HepG2 (cell line): ENCODE data around the gene CTU2. TPM values are rescaled to one million over a fixed set of nuclear protein-coding genes. Genes with fewer than 3 reads are reported as not detected.

Experiments
- DMAP1 ChIP-seq: IDR thresholded peaks from 2 replicates; pipeline ENCODE4 v1.6.1; 2016
- DPF2 ChIP-seq: sonication (generic); formaldehyde crosslinking; IDR thresholded peaks from 2 replicates; pipeline ENCODE4 v1.4.0; 2020; ENCODE audit warnings: mild to moderate bottlenecking, low read depth, missing genetic modification reagents, borderline replicate concordance
- ESRRA ChIP-seq: sonication (generic); formaldehyde crosslinking; IDR thresholded peaks from 2 replicates; pipeline ENCODE4 v1.5.1; 2020; ENCODE audit warnings: mild to moderate bottlenecking, low read depth, missing genetic modification reagents
- FOXK2 ChIP-seq: fragments of 450-650 bp; IDR thresholded peaks from 2 replicates; pipeline ENCODE4 v1.6.1; 2016
- FOXO1 ChIP-seq: sonication (generic); formaldehyde crosslinking; IDR thresholded peaks from 2 replicates; pipeline ENCODE4 v1.4.0; 2020; ENCODE audit warnings: missing genetic modification reagents
- MXD1 ChIP-seq: sonication (generic); formaldehyde crosslinking; IDR thresholded peaks from 2 replicates; pipeline ENCODE4 v1.4.0; 2020; ENCODE audit warnings: mild to moderate bottlenecking, missing genetic modification reagents
- MZF1 ChIP-seq: sonication (generic); formaldehyde crosslinking; IDR thresholded peaks from 2 replicates; pipeline ENCODE4 v1.8.1; 2023; ENCODE audit warnings: mild to moderate bottlenecking, missing genetic modification reagents, borderline replicate concordance
- PHF20 ChIP-seq: sonication (generic); formaldehyde crosslinking; IDR thresholded peaks from 2 replicates; pipeline ENCODE4 v1.5.0; 2020; ENCODE audit warnings: mild to moderate bottlenecking, missing genetic modification reagents
- RCOR2 ChIP-seq: IDR thresholded peaks from 2 replicates; pipeline ENCODE4 v1.6.1; 2016; ENCODE audit warnings: missing biosample characterization, missing genetic modification reagents
- SALL2 ChIP-seq: sonication (generic); formaldehyde crosslinking; IDR thresholded peaks from 2 replicates; pipeline ENCODE4 v1.8.1; 2023; ENCODE audit warnings: mild to moderate bottlenecking, missing genetic modification reagents, inconsistent platforms
- SIX1 ChIP-seq: sonication (generic); formaldehyde crosslinking; IDR thresholded peaks from 2 replicates; pipeline ENCODE4 v1.4.0; 2020; ENCODE audit warnings: missing genetic modification reagents, borderline replicate concordance
- WIZ ChIP-seq: sonication (generic); formaldehyde crosslinking; IDR thresholded peaks from 2 replicates; pipeline ENCODE4 v1.5.1; 2020; ENCODE audit warnings: mild to moderate bottlenecking, missing genetic modification reagents
- ZNF10 ChIP-seq: sonication (generic); formaldehyde crosslinking; IDR thresholded peaks from 2 replicates; pipeline ENCODE4 v1.4.0; 2020; ENCODE audit warnings: mild to moderate bottlenecking, low read depth, missing genetic modification reagents, borderline replicate concordance
- ZNF205 ChIP-seq: IDR thresholded peaks from 2 replicates; pipeline ENCODE4 v1.6.1; 2018; ENCODE audit warnings: missing biosample characterization, missing genetic modification reagents
- ZNF558 ChIP-seq: sonication (generic); formaldehyde crosslinking; IDR thresholded peaks from 2 replicates; pipeline ENCODE4 v1.9.0; 2022; ENCODE audit warnings: mild to moderate bottlenecking, missing genetic modification reagents, borderline replicate concordance
- ZNF576 ChIP-seq: sonication (generic); formaldehyde crosslinking; IDR thresholded peaks from 2 replicates; pipeline ENCODE4 v1.4.0; 2020; ENCODE audit warnings: mild to moderate bottlenecking, missing genetic modification reagents
- polyA plus RNA-seq, 8 experiments: library from polyadenylated mRNA; depleted of rRNA in 3 of 8; stranded (reverse) in 7 of 8; unstranded in 1 of 8; fragments of >200 nt; fragmentation: Illumina TruSeq in 4 of 8; extraction: Trizol in 4 of 8; gene quantifications; 2 replicates each; pipeline versions ENCODE4 v1.2.1 to v1.2.3, GENCODE V29; 2011 to 2016; ENCODE audit warnings: low read depth in 4 of 8, missing spikeins in 1 of 8, mixed read lengths in 1 of 8; ENCODE audit not compliant: insufficient read depth in 1 of 8
- total RNA-seq, 5 experiments: library from RNA; depleted of rRNA; stranded (reverse); fragments of >200 nt; fragmentation: Illumina TruSeq; extraction: Trizol; gene quantifications; 2 replicates each; pipeline ENCODE4 v1.2.3, GENCODE V29; 2016; ENCODE audit warnings: low read depth in 1 of 5
- TF ChIP-seq, protein P1 (sequence below): sonication (generic); formaldehyde crosslinking; conservative IDR thresholded peaks from 2 replicates; pipeline ENCODE4 v1.8.0; 2022; ENCODE audit warnings: missing genetic modification reagents
- TF ChIP-seq, protein P2 (sequence below): sonication (generic); formaldehyde crosslinking; IDR thresholded peaks from 2 replicates; pipeline ENCODE4 v1.4.0; 2020; ENCODE audit warnings: mild to moderate bottlenecking, missing genetic modification reagents
- TF ChIP-seq, protein P3 (sequence below): IDR thresholded peaks from 2 replicates; pipeline ENCODE4 v1.4.0; 2020; ENCODE audit warnings: mild to moderate bottlenecking, missing genetic modification reagents
- TF ChIP-seq, protein P4 (sequence below): sonication (generic); formaldehyde crosslinking; conservative IDR thresholded peaks from 2 replicates; pipeline ENCODE4 v1.4.0; 2020; ENCODE audit warnings: missing genetic modification reagents
- TF ChIP-seq, protein P5 (sequence below): sonication (generic); formaldehyde crosslinking; IDR thresholded peaks from 2 replicates; pipeline ENCODE4 v1.8.1; 2023; ENCODE audit warnings: missing genetic modification reagents, mild to moderate bottlenecking, borderline replicate concordance

The CTU2 gene
- total and polyA plus RNA-seq, 2 of the 13 experiments (the other 11 are each of a cell fraction or from before 2014, with no cell fraction given), result 13.3 to 21.9 TPM

GRCh38 chr16:88759976-88760350 lies 53.7 kb downstream of the CTU2 start (continued):
- TF ChIP-seq ZNF576 (CRISPR knock-in tag), result 0 out of 2 replicates have a peak, but pooled peaks have one; percentile 44
- TF ChIP-seq ESRRA (CRISPR knock-in tag), result 0 out of 2 replicates have a peak, but pooled peaks have one; percentile 20
- no peak for TF ChIP-seq RCOR2
- TF ChIP-seq, protein P1, sequence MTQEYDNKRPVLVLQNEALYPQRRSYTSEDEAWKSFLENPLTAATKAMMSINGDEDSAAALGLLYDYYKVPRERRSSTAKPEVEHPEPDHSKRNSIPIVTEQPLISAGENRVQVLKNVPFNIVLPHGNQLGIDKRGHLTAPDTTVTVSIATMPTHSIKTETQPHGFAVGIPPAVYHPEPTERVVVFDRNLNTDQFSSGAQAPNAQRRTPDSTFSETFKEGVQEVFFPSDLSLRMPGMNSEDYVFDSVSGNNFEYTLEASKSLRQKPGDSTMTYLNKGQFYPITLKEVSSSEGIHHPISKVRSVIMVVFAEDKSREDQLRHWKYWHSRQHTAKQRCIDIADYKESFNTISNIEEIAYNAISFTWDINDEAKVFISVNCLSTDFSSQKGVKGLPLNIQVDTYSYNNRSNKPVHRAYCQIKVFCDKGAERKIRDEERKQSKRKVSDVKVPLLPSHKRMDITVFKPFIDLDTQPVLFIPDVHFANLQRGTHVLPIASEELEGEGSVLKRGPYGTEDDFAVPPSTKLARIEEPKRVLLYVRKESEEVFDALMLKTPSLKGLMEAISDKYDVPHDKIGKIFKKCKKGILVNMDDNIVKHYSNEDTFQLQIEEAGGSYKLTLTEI (CRISPR knock-in tag), result no peak
- TF ChIP-seq MZF1 (CRISPR knock-in tag), result no peak
- no peak for TF ChIP-seq FOXK2
- TF ChIP-seq SALL2 (CRISPR knock-in tag), result no peak
- TF ChIP-seq SIX1 (CRISPR knock-in tag), result no peak
- TF ChIP-seq, protein P2, sequence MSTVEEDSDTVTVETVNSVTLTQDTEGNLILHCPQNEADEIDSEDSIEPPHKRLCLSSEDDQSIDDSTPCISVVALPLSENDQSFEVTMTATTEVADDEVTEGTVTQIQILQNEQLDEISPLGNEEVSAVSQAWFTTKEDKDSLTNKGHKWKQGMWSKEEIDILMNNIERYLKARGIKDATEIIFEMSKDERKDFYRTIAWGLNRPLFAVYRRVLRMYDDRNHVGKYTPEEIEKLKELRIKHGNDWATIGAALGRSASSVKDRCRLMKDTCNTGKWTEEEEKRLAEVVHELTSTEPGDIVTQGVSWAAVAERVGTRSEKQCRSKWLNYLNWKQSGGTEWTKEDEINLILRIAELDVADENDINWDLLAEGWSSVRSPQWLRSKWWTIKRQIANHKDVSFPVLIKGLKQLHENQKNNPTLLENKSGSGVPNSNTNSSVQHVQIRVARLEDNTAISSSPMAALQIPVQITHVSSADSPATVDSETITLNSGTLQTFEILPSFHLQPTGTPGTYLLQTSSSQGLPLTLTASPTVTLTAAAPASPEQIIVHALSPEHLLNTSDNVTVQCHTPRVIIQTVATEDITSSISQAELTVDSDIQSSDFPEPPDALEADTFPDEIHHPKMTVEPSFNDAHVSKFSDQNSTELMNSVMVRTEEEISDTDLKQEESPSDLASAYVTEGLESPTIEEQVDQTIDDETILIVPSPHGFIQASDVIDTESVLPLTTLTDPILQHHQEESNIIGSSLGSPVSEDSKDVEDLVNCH (CRISPR knock-in tag), result 0 out of 2 replicates have a peak, but pooled peaks have one; percentile 27
- peak; percentile 59; the same call in 1 of the 2 replicates for TF ChIP-seq MXD1
- TF ChIP-seq ZNF558 (CRISPR knock-in tag), result no peak
- no peak; the same call in 1 of the 2 replicates for TF ChIP-seq DMAP1
- TF ChIP-seq, protein P3, sequence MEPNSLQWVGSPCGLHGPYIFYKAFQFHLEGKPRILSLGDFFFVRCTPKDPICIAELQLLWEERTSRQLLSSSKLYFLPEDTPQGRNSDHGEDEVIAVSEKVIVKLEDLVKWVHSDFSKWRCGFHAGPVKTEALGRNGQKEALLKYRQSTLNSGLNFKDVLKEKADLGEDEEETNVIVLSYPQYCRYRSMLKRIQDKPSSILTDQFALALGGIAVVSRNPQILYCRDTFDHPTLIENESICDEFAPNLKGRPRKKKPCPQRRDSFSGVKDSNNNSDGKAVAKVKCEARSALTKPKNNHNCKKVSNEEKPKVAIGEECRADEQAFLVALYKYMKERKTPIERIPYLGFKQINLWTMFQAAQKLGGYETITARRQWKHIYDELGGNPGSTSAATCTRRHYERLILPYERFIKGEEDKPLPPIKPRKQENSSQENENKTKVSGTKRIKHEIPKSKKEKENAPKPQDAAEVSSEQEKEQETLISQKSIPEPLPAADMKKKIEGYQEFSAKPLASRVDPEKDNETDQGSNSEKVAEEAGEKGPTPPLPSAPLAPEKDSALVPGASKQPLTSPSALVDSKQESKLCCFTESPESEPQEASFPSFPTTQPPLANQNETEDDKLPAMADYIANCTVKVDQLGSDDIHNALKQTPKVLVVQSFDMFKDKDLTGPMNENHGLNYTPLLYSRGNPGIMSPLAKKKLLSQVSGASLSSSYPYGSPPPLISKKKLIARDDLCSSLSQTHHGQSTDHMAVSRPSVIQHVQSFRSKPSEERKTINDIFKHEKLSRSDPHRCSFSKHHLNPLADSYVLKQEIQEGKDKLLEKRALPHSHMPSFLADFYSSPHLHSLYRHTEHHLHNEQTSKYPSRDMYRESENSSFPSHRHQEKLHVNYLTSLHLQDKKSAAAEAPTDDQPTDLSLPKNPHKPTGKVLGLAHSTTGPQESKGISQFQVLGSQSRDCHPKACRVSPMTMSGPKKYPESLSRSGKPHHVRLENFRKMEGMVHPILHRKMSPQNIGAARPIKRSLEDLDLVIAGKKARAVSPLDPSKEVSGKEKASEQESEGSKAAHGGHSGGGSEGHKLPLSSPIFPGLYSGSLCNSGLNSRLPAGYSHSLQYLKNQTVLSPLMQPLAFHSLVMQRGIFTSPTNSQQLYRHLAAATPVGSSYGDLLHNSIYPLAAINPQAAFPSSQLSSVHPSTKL (CRISPR knock-in tag), result no peak
- peak; percentile 22; the same call in 1 of the 2 replicates for TF ChIP-seq FOXO1 (CRISPR knock-in tag)
- TF ChIP-seq, protein P4, sequence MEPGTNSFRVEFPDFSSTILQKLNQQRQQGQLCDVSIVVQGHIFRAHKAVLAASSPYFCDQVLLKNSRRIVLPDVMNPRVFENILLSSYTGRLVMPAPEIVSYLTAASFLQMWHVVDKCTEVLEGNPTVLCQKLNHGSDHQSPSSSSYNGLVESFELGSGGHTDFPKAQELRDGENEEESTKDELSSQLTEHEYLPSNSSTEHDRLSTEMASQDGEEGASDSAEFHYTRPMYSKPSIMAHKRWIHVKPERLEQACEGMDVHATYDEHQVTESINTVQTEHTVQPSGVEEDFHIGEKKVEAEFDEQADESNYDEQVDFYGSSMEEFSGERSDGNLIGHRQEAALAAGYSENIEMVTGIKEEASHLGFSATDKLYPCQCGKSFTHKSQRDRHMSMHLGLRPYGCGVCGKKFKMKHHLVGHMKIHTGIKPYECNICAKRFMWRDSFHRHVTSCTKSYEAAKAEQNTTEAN (CRISPR knock-in tag), result no peak
- no peak for TF ChIP-seq ZNF205 (CRISPR knock-in tag)
- no peak for TF ChIP-seq PHF20 (CRISPR knock-in tag)
- no peak for TF ChIP-seq ZNF10 (CRISPR knock-in tag)
- TF ChIP-seq, protein P5, sequence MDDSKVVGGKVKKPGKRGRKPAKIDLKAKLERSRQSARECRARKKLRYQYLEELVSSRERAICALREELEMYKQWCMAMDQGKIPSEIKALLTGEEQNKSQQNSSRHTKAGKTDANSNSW (CRISPR knock-in tag), result no peak
- no peak for TF ChIP-seq WIZ
- TF ChIP-seq DPF2 (CRISPR knock-in tag), result no peak
